Prostate gland (tissue), 2 donors: ENCODE measurements around the gene KANSL1. TPM values are rescaled to one million over a fixed set of nuclear protein-coding genes. Genes with fewer than 3 reads are reported as not detected.

Experiments
- DNase-seq: peaks from one replicate; pipeline ENCODE4 v3.0.0-alpha.2; 2019; ENCODE audit warnings: low spot score
- H3K27ac ChIP-seq, 2 donors: fragments of 200-600 bp; sonication (generic); 2 replicates each; pipeline ENCODE4 v1.5.1; 2017 to 2019
- H3K27me3 ChIP-seq: fragments of 200-600 bp; sonication (generic); replicated peaks from 2 replicates; pipeline ENCODE4 v1.5.1; 2019; ENCODE audit not compliant: insufficient read depth
- H3K36me3 ChIP-seq, 2 donors: fragments of 200-600 bp; sonication (generic); 1 replicate in 1 of 2; 2 replicates in 1 of 2; pipeline versions ENCODE4 v1.5.1 to v1.8.1; 2017 to 2019
- H3K4me1 ChIP-seq: fragments of 200-600 bp; sonication (generic); replicated peaks from 2 replicates; pipeline ENCODE4 v1.5.1; 2019
- H3K4me3 ChIP-seq, 2 donors: fragments of 200-600 bp; sonication (generic); 2 replicates each; pipeline ENCODE4 v1.5.1; 2017 to 2019
- H3K9me3 ChIP-seq: fragments of 200-600 bp; sonication (generic); 2 replicates; pipeline ENCODE4 v1.5.1; 2017
- POLR2A ChIP-seq: fragments of 450-650 bp; IDR thresholded peaks from one replicate; pipeline ENCODE4 v1.6.1; 2016; ENCODE audit warnings: antibody characterized with exemption, mild to moderate bottlenecking
- POLR2AphosphoS5 ChIP-seq: sonication (generic); formaldehyde crosslinking; IDR thresholded peaks from one replicate; pipeline ENCODE4 v1.6.1; 2017; ENCODE audit warnings: antibody characterized with exemption
- WGBS: methylation state at CpG from one replicate; pipeline ENCODE4 v1.1.5; 2018; 5-methylcytosine and 5-hydroxymethylcytosine counted together
- intact Hi-C: fragments of 100-400 bp; cut with DNase I; formaldehyde crosslinking; loops from one replicate; pipeline ENCODE4 v1.14.2; 2022
- total RNA-seq, 2 donors: library from RNA; depleted of rRNA; stranded (reverse); fragments of >200 nt; gene quantifications; one replicate each; pipeline ENCODE4 v1.1.0, GENCODE V29; 2016
- TF ChIP-seq, protein P1 (sequence below), 4 experiments: fragments of 200-600 bp in 2 of 4; fragments of 450-650 bp in 2 of 4; sonication (generic) in 2 of 4; IDR thresholded peaks; 1 replicate in 3 of 4; 2 replicates in 1 of 4; pipeline ENCODE4 v1.5.1; 2016 to 2019; ENCODE audit warnings: antibody characterized with exemption in 4 of 4, mild to moderate bottlenecking in 2 of 4, moderate library complexity in 2 of 4

KANSL1 gene
- total RNA-seq, 2 donors from 2014 or later, result 60.4 to 109 TPM

DNA sequence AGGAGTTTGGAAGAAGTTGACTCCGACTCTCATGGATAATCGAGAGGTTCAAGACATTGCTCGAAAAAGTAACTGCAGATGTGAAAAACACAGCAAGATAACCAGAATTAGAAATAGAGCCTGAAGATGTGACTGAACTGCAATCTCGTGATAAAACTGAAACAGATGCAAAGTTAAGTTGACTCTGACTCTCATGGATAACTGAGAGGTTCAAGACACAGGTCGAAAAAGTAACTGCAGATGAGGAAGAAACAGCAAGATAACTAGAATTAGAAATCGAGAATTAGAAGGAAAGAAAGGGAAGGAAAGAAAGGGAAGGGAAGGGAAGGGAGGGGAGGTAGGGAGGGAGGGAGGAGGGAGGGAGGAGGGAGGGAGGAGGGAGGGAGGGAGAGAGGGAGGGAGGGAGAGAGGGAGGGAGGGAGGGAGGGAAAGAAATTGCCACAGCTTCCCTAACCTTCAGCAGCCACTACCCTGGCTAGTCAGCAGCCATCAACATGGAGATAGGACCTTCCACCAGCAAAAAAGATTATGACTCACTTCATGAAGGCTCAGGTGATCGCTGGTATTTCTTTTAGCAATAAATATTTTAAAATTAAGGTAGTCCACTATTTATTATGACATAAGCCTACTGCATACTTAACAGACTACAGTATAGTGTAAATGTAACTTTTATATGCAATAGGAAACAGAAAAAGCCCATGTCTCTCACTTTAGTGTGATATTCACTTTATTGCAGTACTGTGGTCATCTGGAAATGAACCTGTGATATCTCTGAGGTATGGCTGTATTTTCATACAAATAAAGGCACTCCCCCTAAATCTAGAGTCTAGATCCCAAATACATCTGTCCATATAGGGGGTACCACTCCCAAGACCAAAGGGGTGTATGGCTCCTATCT is 68.3 kb downstream of the KANSL1 start:
- TF ChIP-seq, protein P1, sequence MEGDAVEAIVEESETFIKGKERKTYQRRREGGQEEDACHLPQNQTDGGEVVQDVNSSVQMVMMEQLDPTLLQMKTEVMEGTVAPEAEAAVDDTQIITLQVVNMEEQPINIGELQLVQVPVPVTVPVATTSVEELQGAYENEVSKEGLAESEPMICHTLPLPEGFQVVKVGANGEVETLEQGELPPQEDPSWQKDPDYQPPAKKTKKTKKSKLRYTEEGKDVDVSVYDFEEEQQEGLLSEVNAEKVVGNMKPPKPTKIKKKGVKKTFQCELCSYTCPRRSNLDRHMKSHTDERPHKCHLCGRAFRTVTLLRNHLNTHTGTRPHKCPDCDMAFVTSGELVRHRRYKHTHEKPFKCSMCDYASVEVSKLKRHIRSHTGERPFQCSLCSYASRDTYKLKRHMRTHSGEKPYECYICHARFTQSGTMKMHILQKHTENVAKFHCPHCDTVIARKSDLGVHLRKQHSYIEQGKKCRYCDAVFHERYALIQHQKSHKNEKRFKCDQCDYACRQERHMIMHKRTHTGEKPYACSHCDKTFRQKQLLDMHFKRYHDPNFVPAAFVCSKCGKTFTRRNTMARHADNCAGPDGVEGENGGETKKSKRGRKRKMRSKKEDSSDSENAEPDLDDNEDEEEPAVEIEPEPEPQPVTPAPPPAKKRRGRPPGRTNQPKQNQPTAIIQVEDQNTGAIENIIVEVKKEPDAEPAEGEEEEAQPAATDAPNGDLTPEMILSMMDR (IDR thresholded peaks at IDR 0.05), result no peak
- no peak for TF ChIP-seq POLR2AphosphoS5
- TF ChIP-seq POLR2A, result no peak
- Histone ChIP-seq H3K9me3 (no peaks in the 10 kb centered on the region), H3K27me3 (no peaks in the 10 kb centered on the region), H3K4me3 (no peak overlapping the region), H3K27ac (no peak overlapping the region), H3K4me1 (no peaks in the 10 kb centered on the region), H3K36me3 (no peaks in the 10 kb centered on the region)
- intact Hi-C loops, result no loop called here
- 81% methylated on average over 7 of the region's 7 CpGs for WGBS
- no peak for DNase-seq

DNA sequence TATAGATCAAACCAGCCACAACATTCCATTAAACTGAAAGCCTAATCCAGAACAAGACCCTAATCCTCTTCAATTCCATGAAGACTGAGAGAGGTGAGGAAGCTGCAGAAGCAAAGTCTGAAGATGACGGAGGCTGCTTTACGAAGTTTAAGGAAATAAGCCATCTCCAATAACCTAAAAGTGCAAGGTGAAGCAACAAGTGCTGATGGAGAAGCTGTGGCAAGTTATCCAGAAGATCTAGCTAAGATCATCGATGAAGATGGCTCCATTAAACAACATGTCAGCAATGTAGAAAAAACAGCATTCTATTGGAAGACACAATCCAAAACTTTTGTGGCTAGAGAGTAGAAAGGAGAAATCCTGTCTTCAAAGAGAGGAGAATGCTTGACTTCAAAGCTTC is 69.6 kb downstream of the KANSL1 start:
- Histone ChIP-seq H3K4me3 (no peak overlapping the region), H3K9me3 (no peaks in the 10 kb centered on the region), H3K4me1 (no peaks in the 10 kb centered on the region), H3K27ac (no peak overlapping the region), H3K36me3 (no peaks in the 10 kb centered on the region), H3K27me3 (no peaks in the 10 kb centered on the region)
- TF ChIP-seq, protein P1 (IDR thresholded peaks at IDR 0.05), result no peak
- no peak for TF ChIP-seq POLR2AphosphoS5
- TF ChIP-seq POLR2A, result no peak
- 94% methylated on average over 3 of the region's 3 CpGs for WGBS
- no peak for DNase-seq
- intact Hi-C loops, result no loop called here

DNA sequence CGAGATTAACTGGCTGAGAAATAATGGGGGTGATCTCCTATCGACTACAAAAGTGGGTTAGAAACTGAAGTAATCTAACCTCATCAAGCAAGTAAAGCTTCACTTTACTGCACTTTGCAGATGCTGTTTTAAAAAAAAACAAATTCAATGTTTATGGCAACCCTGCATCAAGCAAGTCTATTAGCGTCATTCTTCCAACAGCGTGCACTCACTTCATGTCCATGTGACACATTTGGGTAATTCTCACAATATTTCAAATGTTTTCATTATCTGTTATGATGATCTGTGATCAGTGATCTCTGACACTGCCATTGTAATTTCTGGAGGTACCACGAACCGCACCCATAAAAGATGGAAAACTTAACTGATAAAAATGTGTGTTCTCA is 70.8 kb downstream of the KANSL1 start:
- TF ChIP-seq, protein P1 (IDR thresholded peaks at IDR 0.05), result no peak
- no peak for TF ChIP-seq POLR2A
- no peak for TF ChIP-seq POLR2AphosphoS5
- H3K36me3 ChIP-seq, result no peaks in the 10 kb centered on the region
- 76% methylated on average over 6 of the region's 6 CpGs for WGBS
- H3K4me1 ChIP-seq, result no peaks in the 10 kb centered on the region
- H3K4me3 ChIP-seq, result no peak overlapping the region
- H3K27me3 ChIP-seq, result no peaks in the 10 kb centered on the region
- H3K27ac ChIP-seq, result no peak overlapping the region
- H3K9me3 ChIP-seq, result no peaks in the 10 kb centered on the region
- no peak for DNase-seq
- intact Hi-C loops, result no loop called here

DNA sequence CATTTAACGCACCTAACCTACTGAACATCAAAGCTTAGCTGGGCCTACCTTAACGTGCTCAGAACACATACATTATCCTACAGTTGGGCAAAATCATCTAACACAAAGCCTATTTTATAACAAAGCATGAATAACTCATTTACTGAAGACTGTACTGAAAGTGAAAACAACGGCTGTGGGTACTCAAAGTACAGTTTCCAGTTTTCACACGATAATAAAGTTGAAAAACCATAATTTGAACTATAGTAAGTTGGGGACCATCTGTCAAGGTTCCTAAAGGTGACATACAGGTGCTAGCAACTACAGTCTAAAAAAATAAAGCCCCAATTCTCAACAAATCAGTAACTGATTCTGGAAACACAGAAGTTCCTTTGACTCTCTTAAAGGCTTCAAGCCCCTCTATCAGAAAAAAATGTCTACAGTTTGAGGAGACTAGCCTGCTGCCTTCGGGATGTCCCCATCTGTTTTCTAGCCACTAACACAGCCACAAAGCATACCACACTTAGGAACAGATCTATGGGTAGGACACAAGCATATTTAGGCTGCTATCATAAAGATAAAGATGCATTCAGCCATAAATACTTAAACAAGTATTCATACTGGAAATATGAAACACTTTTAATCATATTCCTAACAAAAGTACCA is 71.3 kb downstream of the KANSL1 start:
- no peak for DNase-seq
- 48% methylated on average over 5 of the region's 5 CpGs for WGBS
- Histone ChIP-seq H3K4me3 (no peak overlapping the region), H3K9me3 (no peaks in the 10 kb centered on the region), H3K27me3 (no peaks in the 10 kb centered on the region), H3K36me3 (no peaks in the 10 kb centered on the region), H3K27ac (no peak overlapping the region), H3K4me1 (no peaks in the 10 kb centered on the region)
- no peak for TF ChIP-seq POLR2AphosphoS5
- TF ChIP-seq, protein P1 (IDR thresholded peaks at IDR 0.05), result no peak
- no peak for TF ChIP-seq POLR2A
- intact Hi-C loops, result no loop called here
